Left lung (tissue), 10 donors: ENCODE measurements around the gene HK1. TPM values are rescaled to one million over a fixed set of nuclear protein-coding genes. Genes with fewer than 3 reads are reported as not detected.

ENCODE experiments used
- ATAC-seq: fragments of 200-7000 bp; cut with Tn5 transposase; one replicate; pipeline ENCODE4 v1.9.1; 2020; ENCODE audit warnings: moderate library complexity
- DNase-seq, 4 donors: peaks; one replicate each; pipeline ENCODE4 v3.0.0-alpha.2; 2013 to 2020
- H3K27ac ChIP-seq, 2 donors: fragments of 200-600 bp; sonication (generic) in 1 of 2; one replicate each; pipeline versions ENCODE4 v1.5.0 to v1.8.0; 2020 to 2021
- H3K27me3 ChIP-seq, 2 donors: fragments of 200-600 bp; sonication (generic) in 1 of 2; one replicate each; pipeline versions ENCODE4 v1.5.0 to v1.8.0; 2020 to 2021
- H3K36me3 ChIP-seq, 2 donors: fragments of 200-600 bp; sonication (generic) in 1 of 2; one replicate each; pipeline versions ENCODE4 v1.5.0 to v1.8.0; 2020 to 2021
- H3K4me1 ChIP-seq, 2 donors: fragments of 200-600 bp; one replicate each; pipeline ENCODE4 v1.8.0; 2021
- H3K4me3 ChIP-seq, 2 donors: fragments of 200-600 bp; sonication (generic) in 1 of 2; one replicate each; pipeline versions ENCODE4 v1.5.0 to v1.8.0; 2020 to 2021; ENCODE audit warnings: mild to moderate bottlenecking in 1 of 2
- H3K9me3 ChIP-seq, 2 donors: fragments of 200-600 bp; sonication (generic) in 1 of 2; one replicate each; pipeline versions ENCODE4 v1.5.0 to v1.8.0; 2020 to 2021
- CTCF ChIP-seq, 2 donors: fragments of 200-600 bp; sonication (generic) in 1 of 2; IDR thresholded peaks; one replicate each; pipeline versions ENCODE4 v1.5.0 to v1.8.0; 2021; ENCODE audit warnings: antibody characterized with exemption in 2 of 2
- intact Hi-C, 2 donors: fragments of 100-400 bp; cut with DNase I; formaldehyde crosslinking; loops; one replicate each; pipeline versions ENCODE4 v1.11.2 to v1.14.2; 2022
- polyA plus RNA-seq, 6 donors: library from polyadenylated mRNA; unstranded; fragments of 120-200 nt; gene quantifications; one replicate each; pipeline ENCODE4 v1.2.1, GENCODE V29; 2013; ENCODE audit not compliant: insufficient read length in 6 of 6
- total RNA-seq, 2 donors: library from RNA; stranded (reverse); fragmentation: NEBNext Ultra II Directional; extraction: Animal tissue kit (Norgen Biotek cat#: 25700); gene quantifications; one replicate each; pipeline ENCODE4 v1.2.1, GENCODE V29; 2021
- donor health status: DM: no; HTN: yes; CAD: no.
- donor health status: DM: no; HTN: no; CAD: no.

Gene HK1
- total and polyA plus RNA-seq, 8 donors = 51.5 to 126 (median 57.8) TPM

- Histone ChIP-seq H3K27me3 (no peaks in the 10 kb centered on the region), H3K36me3 (peaks cover 0 to 95% of the 10 kb centered on the region in 2 donors), H3K4me1 (peaks cover 19 to 24% of the 10 kb centered on the region in 2 donors), H3K27ac (no peak overlapping the region), H3K9me3 (no peaks in the 10 kb centered on the region), H3K4me3 (no peak overlapping the region)
- no peak for ATAC-seq
- intact Hi-C loops = no loop called here
- no peak for TF ChIP-seq CTCF (IDR thresholded peaks at IDR 0.05)
- DNase-seq = no peak
These were observed 96.6 kb downstream of the HK1 start for GRCh38 chr10:69374931-69375306.

GRCh38 chr10:69375307-69376151 is 97.2 kb downstream of the HK1 start:
- ATAC-seq (peak; percentile 83), DNase-seq (peak in 3 of 4 donors; percentile 56 to 71 (median 58))
- TF ChIP-seq CTCF (IDR thresholded peaks at IDR 0.05) = no peak
- H3K27me3 ChIP-seq = no peaks in the 10 kb centered on the region
- peaks cover 19 to 24% of the 10 kb centered on the region in 2 donors for H3K4me1 ChIP-seq
- no peaks in the 10 kb centered on the region for H3K9me3 ChIP-seq
- H3K36me3 ChIP-seq = peaks cover 0 to 95% of the 10 kb centered on the region in 2 donors
- intact Hi-C loops = no loop called here
- no peak overlapping the region for H3K4me3 ChIP-seq
- peak overlapping the region in 1 of 2 donors; percentile 21 for H3K27ac ChIP-seq

GRCh38 chr10:69376662-69377061 is 98.4 kb downstream of the HK1 start:
- intact Hi-C loops = no loop called here
- peaks cover 0 to 96% of the 10 kb centered on the region in 2 donors for H3K36me3 ChIP-seq
- no peak for TF ChIP-seq CTCF (IDR thresholded peaks at IDR 0.05)
- H3K9me3 ChIP-seq = no peaks in the 10 kb centered on the region
- peak overlapping the region in 1 of 2 donors; percentile 44 for H3K27ac ChIP-seq
- DNase-seq = no peak
- ATAC-seq = no peak
- H3K4me3 ChIP-seq = no peak overlapping the region
- peaks cover 19 to 24% of the 10 kb centered on the region in 2 donors for H3K4me1 ChIP-seq
- H3K27me3 ChIP-seq = no peaks in the 10 kb centered on the region

GRCh38 chr10:69377191-69377590 is 98.9 kb downstream of the HK1 start:
- intact Hi-C loops = no loop called here
- Histone ChIP-seq H3K27ac (peak overlapping the region in 1 of 2 donors; percentile 44), H3K36me3 (peaks cover 0 to 97% of the 10 kb centered on the region in 2 donors), H3K4me1 (peaks cover 19 to 24% of the 10 kb centered on the region in 2 donors), H3K27me3 (no peaks in the 10 kb centered on the region), H3K9me3 (no peaks in the 10 kb centered on the region), H3K4me3 (no peak overlapping the region)
- TF ChIP-seq CTCF (IDR thresholded peaks at IDR 0.05) = no peak
- DNase-seq (no peak), ATAC-seq (no peak)

- no peak for TF ChIP-seq CTCF (IDR thresholded peaks at IDR 0.05)
- no peak overlapping the region for H3K4me3 ChIP-seq
- H3K27ac ChIP-seq = peak overlapping the region; percentile 22 to 49
- no peaks in the 10 kb centered on the region for H3K27me3 ChIP-seq
- DNase-seq (peak in 2 of 4 donors; percentile 78 to 89), ATAC-seq (peak; percentile 10)
- peaks cover 0 to 98% of the 10 kb centered on the region in 2 donors for H3K36me3 ChIP-seq
- H3K9me3 ChIP-seq = no peaks in the 10 kb centered on the region
- H3K4me1 ChIP-seq = peaks cover 19 to 24% of the 10 kb centered on the region in 2 donors
- intact Hi-C loops = no loop called here
These were observed 99.6 kb downstream of the HK1 start for GRCh38 chr10:69377933-69378332.
